ENCODE measurements around the gene SWT1.

GRCh38 chr1:185317034-185317885, 160.3 kb downstream of the SWT1 start, which contains the start of gene IVNS1ABP:
- TF ChIP-seq PTBP1 (IDR thresholded peaks at IDR 0.05; ENCODE audit: low read depth, low read length, poor library complexity, severe bottlenecking): no peak
- TF ChIP-seq ARID3A (IDR thresholded peaks at IDR 0.05; ENCODE audit: low read depth, low read length): no peak
- peak; percentile 80 for TF ChIP-seq CTCF (CRISPR knock-in tag; IDR thresholded peaks at IDR 0.05)
- TF ChIP-seq FOXC1 (CRISPR knock-in tag; IDR thresholded peaks at IDR 0.05; ENCODE audit: borderline replicate concordance): peak; percentile 50; the same call in 1 of the 2 replicates
- TF ChIP-seq AFF4 (CRISPR knock-in tag; IDR thresholded peaks at IDR 0.05): no peak
- no peak for TF ChIP-seq PHF21A (CRISPR knock-in tag; IDR thresholded peaks at IDR 0.05)
- peak; percentile 78 for TF ChIP-seq POLR2AphosphoS5 (IDR thresholded peaks at IDR 0.05; ENCODE audit: low read depth, low read length)
- TF ChIP-seq ATRX (CRISPR knock-in tag; IDR thresholded peaks at IDR 0.05; ENCODE audit: borderline replicate concordance): no peak
- no peak for TF ChIP-seq GZF1 (CRISPR knock-in tag; IDR thresholded peaks at IDR 0.05)
- TF ChIP-seq PHF8 (CRISPR knock-in tag; IDR thresholded peaks at IDR 0.05): peak; percentile 48; the same call in 1 of the 2 replicates
- TF ChIP-seq RNF219 (CRISPR knock-in tag; IDR thresholded peaks at IDR 0.05): peak; percentile 82; the same call in 1 of the 2 replicates
- no peak for TF ChIP-seq ELF1 (CRISPR knock-in tag; IDR thresholded peaks at IDR 0.05)
- no peak for TF ChIP-seq MAFK (conservative IDR thresholded peaks at IDR 0.05 in 1 of 2, IDR thresholded peaks at IDR 0.05 in 1 of 2; ENCODE audit: low read length in 2 of 2)

Data from HepG2 (cell line).